ENCODE data around the gene CNPY1. TPM values are rescaled to one million over a fixed set of nuclear protein-coding genes. Genes with fewer than 3 reads are reported as not detected.

Gene CNPY1
- total RNA-seq, 3 donors from 2014 or later: 0.29 TPM; not detected in 2

GRCh38 chr7:155533120-155533826 lies 13.1 kb downstream of the CNPY1 start:
- Histone ChIP-seq H3K4me3 (peak overlapping the region; percentile 2 to 54 (median 9)), H3K36me3 (no peaks in the 10 kb centered on the region), H3K4me1 (peaks cover 0 to 4% of the 10 kb centered on the region in 2 donors), H3K27ac (no peak overlapping the region), H3K27me3 (peaks cover 0 to 66% of the 10 kb centered on the region in 2 donors), H3K9me3 (no peaks in the 10 kb centered on the region)
- TF ChIP-seq POLR2A (IDR thresholded peaks at IDR 0.05): no peak
- TF ChIP-seq POLR2AphosphoS5 (IDR thresholded peaks at IDR 0.05): no peak
- TF ChIP-seq CTCF (IDR thresholded peaks at IDR 0.05): no peak
- intact Hi-C loops (cut with DNase I; ENCODE audit: low total_unique reads): no loop called here
- DNase-seq (ENCODE audit: low spot score in 2 of 2): no peak

GRCh38 chr7:155532792-155533119 lies 13.6 kb downstream of the CNPY1 start:
- DNase-seq (ENCODE audit: low spot score in 2 of 2): no peak

GRCh38 chr7:155531681-155532080 lies 14.7 kb downstream of the CNPY1 start:
- H3K27ac ChIP-seq: no peak overlapping the region
- H3K36me3 ChIP-seq: no peaks in the 10 kb centered on the region
- H3K4me3 ChIP-seq: no peak overlapping the region
- no peaks in the 10 kb centered on the region for H3K9me3 ChIP-seq
- intact Hi-C loops (cut with DNase I; ENCODE audit: low total_unique reads): no loop called here
- TF ChIP-seq POLR2A (IDR thresholded peaks at IDR 0.05): no peak
- no peak for TF ChIP-seq CTCF (IDR thresholded peaks at IDR 0.05)
- no peak for TF ChIP-seq POLR2AphosphoS5 (IDR thresholded peaks at IDR 0.05)
- H3K27me3 ChIP-seq: peaks cover 0 to 74% of the 10 kb centered on the region in 2 donors
- H3K4me1 ChIP-seq: peaks cover 0 to 4% of the 10 kb centered on the region in 2 donors
- no peak for DNase-seq (ENCODE audit: low spot score in 2 of 2)

More at GRCh38 chr7:155532792-155533119, 13.6 kb downstream of the CNPY1 start:
- Histone ChIP-seq H3K27me3 (peaks cover 0 to 70% of the 10 kb centered on the region in 2 donors), H3K4me1 (peaks cover 0 to 4% of the 10 kb centered on the region in 2 donors), H3K36me3 (no peaks in the 10 kb centered on the region), H3K27ac (no peak overlapping the region), H3K4me3 (peak overlapping the region in 1 of 3 donors; percentile 54), H3K9me3 (no peaks in the 10 kb centered on the region)
- TF ChIP-seq POLR2A (IDR thresholded peaks at IDR 0.05) (no peak), CTCF (IDR thresholded peaks at IDR 0.05) (no peak), POLR2AphosphoS5 (IDR thresholded peaks at IDR 0.05) (no peak)
- intact Hi-C loops (cut with DNase I; ENCODE audit: low total_unique reads): no loop called here

GRCh38 chr7:155530601-155531000 lies 15.8 kb downstream of the CNPY1 start:
- Histone ChIP-seq H3K27me3 (peaks cover 0 to 74% of the 10 kb centered on the region in 2 donors), H3K36me3 (no peaks in the 10 kb centered on the region), H3K27ac (no peak overlapping the region), H3K4me1 (peaks cover 0 to 4% of the 10 kb centered on the region in 2 donors), H3K4me3 (no peak overlapping the region), H3K9me3 (no peaks in the 10 kb centered on the region)
- DNase-seq (ENCODE audit: low spot score in 2 of 2): no peak
- no peak for TF ChIP-seq POLR2A (IDR thresholded peaks at IDR 0.05)
- no peak for TF ChIP-seq POLR2AphosphoS5 (IDR thresholded peaks at IDR 0.05)
- no peak for TF ChIP-seq CTCF (IDR thresholded peaks at IDR 0.05)
- intact Hi-C loops (cut with DNase I; ENCODE audit: low total_unique reads): no loop called here

- H3K27me3 ChIP-seq: peaks cover 0 to 70% of the 10 kb centered on the region in 2 donors
- H3K9me3 ChIP-seq: no peaks in the 10 kb centered on the region
- DNase-seq (ENCODE audit: low spot score in 2 of 2): no peak
- TF ChIP-seq CTCF (IDR thresholded peaks at IDR 0.05): no peak
- TF ChIP-seq POLR2AphosphoS5 (IDR thresholded peaks at IDR 0.05): no peak
- TF ChIP-seq POLR2A (IDR thresholded peaks at IDR 0.05): no peak
- H3K36me3 ChIP-seq: no peaks in the 10 kb centered on the region
- H3K4me1 ChIP-seq: peaks cover 0 to 4% of the 10 kb centered on the region in 2 donors
- no peak overlapping the region for H3K4me3 ChIP-seq
- intact Hi-C loops (cut with DNase I; ENCODE audit: low total_unique reads): no loop called here
- no peak overlapping the region for H3K27ac ChIP-seq
Measured at GRCh38 chr7:155529845-155530244, 16.5 kb downstream of the CNPY1 start.

Measured in breast epithelium (tissue), 4 donors.